Skeletal muscle tissue (tissue), 4 donors: ENCODE measurements around the gene ZNF546. TPM values are rescaled to one million over a fixed set of nuclear protein-coding genes. Genes with fewer than 3 reads are reported as not detected.
"Not testable (repeated sequence)": the region's sequence is repeated elsewhere in the genome, so short reads cannot be mapped to it uniquely, and the experiment has no call there.

ENCODE experiments used
- H3K27ac ChIP-seq: one replicate; pipeline ENCODE4 v1.7.0; 2013; ENCODE audit warnings: mild to moderate bottlenecking, low read depth, low read length, inconsistent platforms
- H3K27me3 ChIP-seq, 3 donors: one replicate each; pipeline ENCODE4 v1.7.0; 2013; ENCODE audit warnings: low read length in 3 of 3; ENCODE audit not compliant: control insufficient read depth in 3 of 3, insufficient read depth in 3 of 3
- H3K36me3 ChIP-seq, 3 donors: one replicate each; pipeline ENCODE4 v1.7.0; 2013; ENCODE audit warnings: low read length in 3 of 3; ENCODE audit not compliant: control insufficient read depth in 3 of 3, insufficient read depth in 3 of 3
- H3K4me1 ChIP-seq, 3 donors: one replicate each; pipeline ENCODE4 v1.7.0; 2013; ENCODE audit warnings: low read length in 3 of 3, mild to moderate bottlenecking in 3 of 3; ENCODE audit not compliant: control insufficient read depth in 3 of 3, insufficient read depth in 3 of 3
- H3K4me3 ChIP-seq, 3 donors: one replicate each; pipeline ENCODE4 v1.7.0; 2013; ENCODE audit warnings: low read length in 3 of 3
- H3K9ac ChIP-seq, 3 donors: one replicate each; pipeline ENCODE4 v1.7.0; 2013; ENCODE audit warnings: low read length in 3 of 3, mild to moderate bottlenecking in 3 of 3, moderate library complexity in 2 of 3, low read depth in 1 of 3
- H3K9me3 ChIP-seq, 3 donors: one replicate each; pipeline ENCODE4 v1.7.0; 2013; ENCODE audit warnings: low read length in 3 of 3; ENCODE audit not compliant: control insufficient read depth in 3 of 3
- total RNA-seq: library from RNA; depleted of rRNA; stranded (reverse); fragments of >200 nt; gene quantifications from one replicate; pipeline ENCODE4 v1.2.3, GENCODE V29; 2014
- donor health status: Osteomylitis.

The ZNF546 gene
- total RNA-seq, 1 donor from 2014 or later, result 7.3 TPM

DNA sequence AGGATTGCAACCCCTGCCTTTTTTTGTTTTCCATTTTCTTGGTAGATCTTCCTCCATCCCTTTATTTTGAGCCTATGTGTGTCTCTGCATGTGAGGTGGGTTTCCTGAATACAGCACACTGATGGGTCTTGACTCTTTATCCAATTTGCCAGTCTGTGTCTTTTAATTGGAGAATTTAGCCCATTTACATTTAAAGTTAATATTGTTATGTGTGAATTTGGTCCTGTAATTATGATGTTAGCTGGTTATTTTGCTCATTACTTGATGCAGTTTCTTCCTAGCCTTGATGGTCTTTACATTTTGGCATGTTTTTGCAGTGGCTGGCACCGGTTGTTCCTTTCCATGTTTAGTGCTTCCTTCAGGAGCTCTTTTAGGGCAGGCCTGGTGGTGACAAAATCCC lies 44.9 kb downstream of the ZNF546 start:
- peaks cover 2 to 19% (median 10%) of the 10 kb centered on the region in 3 donors for H3K9me3 ChIP-seq
- not testable (repeated sequence) for H3K4me3 ChIP-seq, H3K27ac ChIP-seq, H3K27me3 ChIP-seq, H3K9ac ChIP-seq, H3K4me1 ChIP-seq
- peaks cover 19 to 38% (median 35%) of the 10 kb centered on the region in 3 donors for H3K36me3 ChIP-seq

DNA sequence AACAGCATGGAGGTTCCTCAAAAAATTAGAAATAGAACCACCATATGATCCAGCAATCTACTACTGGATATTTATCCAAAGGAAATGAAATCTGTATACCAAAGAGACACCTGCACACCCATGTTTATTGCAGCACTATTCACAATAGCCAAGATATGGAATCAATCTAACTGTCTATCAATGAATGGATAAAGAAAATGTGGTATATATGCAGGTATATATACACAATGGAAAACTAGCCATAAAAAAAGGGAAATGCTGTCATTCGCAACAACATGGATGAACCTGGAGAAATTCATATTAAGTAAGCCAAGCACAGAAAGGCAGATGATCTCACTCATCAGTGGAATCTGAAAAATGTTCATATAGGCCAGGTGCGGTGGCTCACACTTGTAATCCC lies 56.6 kb downstream of the ZNF546 start:
- peaks cover 10 to 18% (median 14%) of the 10 kb centered on the region in 3 donors for H3K36me3 ChIP-seq
- H3K27me3 ChIP-seq, result no peaks in the 10 kb centered on the region
- no peak overlapping the region for H3K27ac ChIP-seq
- no peak overlapping the region for H3K9ac ChIP-seq
- H3K4me1 ChIP-seq, result peaks cover 8 to 14% (median 8%) of the 10 kb centered on the region in 3 donors
- no peak overlapping the region for H3K4me3 ChIP-seq
- H3K9me3 ChIP-seq, result peaks cover 0 to 8% (median 0%) of the 10 kb centered on the region in 3 donors

GRCh38 chr19:40054632-40055031 lies 57.8 kb downstream of the ZNF546 start:
- H3K27me3 ChIP-seq, result no peaks in the 10 kb centered on the region
- peaks cover 4 to 9% (median 7%) of the 10 kb centered on the region in 3 donors for H3K36me3 ChIP-seq
- no peak overlapping the region for H3K9ac ChIP-seq
- H3K9me3 ChIP-seq, result peaks cover 0 to 11% (median 0%) of the 10 kb centered on the region in 3 donors
- peaks cover 8 to 14% (median 8%) of the 10 kb centered on the region in 3 donors for H3K4me1 ChIP-seq
- H3K4me3 ChIP-seq, result peak overlapping the region; percentile 25 to 99 (median 91)
- no peak overlapping the region for H3K27ac ChIP-seq

DNA sequence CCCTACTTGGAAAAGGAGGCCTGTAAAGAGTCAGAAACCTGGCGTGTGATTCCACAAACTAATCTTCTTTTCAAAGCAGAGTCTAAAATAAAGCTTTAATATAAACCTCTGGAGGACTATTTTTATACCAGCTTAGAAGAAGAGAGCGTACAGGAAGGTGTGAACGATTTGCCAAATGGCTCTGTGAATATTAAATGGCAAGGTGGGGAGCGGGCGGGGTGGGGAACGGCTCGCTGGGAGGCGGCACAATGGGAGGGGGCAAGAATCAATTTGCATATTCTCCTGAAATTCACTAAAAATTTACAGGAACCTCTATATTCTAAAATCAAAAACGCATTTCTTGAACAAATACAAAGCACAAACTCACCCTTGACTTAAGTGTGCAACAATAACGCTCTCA lies 58.2 kb downstream of the ZNF546 start:
- Histone ChIP-seq H3K27ac (peak overlapping the region; percentile 31), H3K9ac (peak overlapping the region; percentile 81 to 91 (median 82)), H3K4me1 (peaks cover 8 to 14% (median 8%) of the 10 kb centered on the region in 3 donors), H3K4me3 (peak overlapping the region; percentile 91 to 99 (median 98)), H3K27me3 (no peaks in the 10 kb centered on the region), H3K36me3 (peaks cover 4 to 6% (median 6%) of the 10 kb centered on the region in 3 donors), H3K9me3 (peaks cover 0 to 14% (median 0%) of the 10 kb centered on the region in 3 donors)

DNA sequence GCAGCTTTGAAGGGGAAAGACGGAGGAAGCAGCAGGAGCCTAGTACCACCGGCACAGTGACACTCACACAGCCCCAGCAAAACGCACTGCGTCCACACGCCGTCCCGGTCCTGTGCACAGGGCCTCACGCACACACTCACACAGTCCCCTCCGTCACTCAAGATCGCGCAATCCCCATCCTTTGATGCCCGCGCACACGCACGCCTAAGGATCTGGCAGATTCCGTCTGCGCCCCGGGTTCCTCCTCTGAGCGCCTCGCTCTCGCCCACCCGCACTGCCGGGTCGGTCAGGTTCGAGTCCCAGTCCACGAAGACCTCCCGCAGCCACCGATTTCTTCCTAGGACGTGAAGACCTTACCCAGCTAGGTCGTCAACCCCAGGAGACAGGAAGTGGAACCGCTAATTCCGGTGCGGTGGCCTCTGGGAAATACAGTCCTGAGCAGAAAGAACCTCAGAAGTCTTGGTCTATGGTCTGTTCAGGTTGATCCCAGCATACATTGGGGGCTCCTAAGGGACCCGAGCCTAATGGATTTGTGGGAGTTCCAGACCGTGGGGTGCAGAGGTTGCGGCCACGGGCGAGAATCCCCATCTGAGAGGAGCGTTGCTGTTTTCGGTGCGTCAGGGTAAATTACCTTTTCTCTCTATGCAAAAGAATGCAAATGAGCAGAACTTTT lies 59.1 kb downstream of the ZNF546 start, which contains the start of gene ZNF780B:
TSS of gene ZNF780B (minus strand) at position 400 of the 673 bp plus-strand sequence. CDS start 5,899 bp downstream, outside the sequence.
- H3K27me3 ChIP-seq, result no peaks in the 10 kb centered on the region
- H3K9ac ChIP-seq, result peak within 1 kb of the TSS; percentile 81 to 91 (median 82)
- peaks cover 0 to 11% (median 1%) of the 10 kb centered on the region in 3 donors for H3K9me3 ChIP-seq
- no peaks in the 10 kb centered on the region for H3K36me3 ChIP-seq
- H3K27ac ChIP-seq, result peak within 1 kb of the TSS; percentile 31
- peak within 1 kb of the TSS; percentile 91 to 99 (median 98) for H3K4me3 ChIP-seq
- H3K4me1 ChIP-seq, result peaks cover 8 to 14% (median 8%) of the 10 kb centered on the region in 3 donors

DNA sequence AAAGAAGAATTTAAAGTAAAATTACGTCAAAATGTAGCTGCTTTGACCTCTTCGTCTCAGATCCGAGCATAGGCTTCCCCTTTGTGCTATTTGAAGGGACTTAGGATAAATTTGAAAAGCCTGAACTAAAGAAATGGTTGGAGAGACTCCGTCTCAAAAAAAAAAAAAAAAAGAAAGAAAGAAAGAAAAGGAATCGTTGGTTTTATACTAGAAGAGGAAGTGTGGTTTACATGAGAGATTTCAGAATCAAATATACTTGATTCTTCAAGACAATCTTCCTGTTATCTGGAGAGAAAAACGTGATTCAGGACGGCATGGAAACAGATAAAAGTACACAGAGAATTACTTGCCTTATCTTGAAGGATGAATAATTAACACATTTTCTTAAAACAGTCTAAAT lies 59.6 kb downstream of the ZNF546 start:
- Histone ChIP-seq H3K36me3 (no peaks in the 10 kb centered on the region), H3K9ac (peak overlapping the region; percentile 81 to 91 (median 82)), H3K27me3 (no peaks in the 10 kb centered on the region), H3K9me3 (peaks cover 0 to 11% (median 2%) of the 10 kb centered on the region in 3 donors), H3K4me1 (peaks cover 8 to 14% (median 8%) of the 10 kb centered on the region in 3 donors), H3K27ac (peak overlapping the region; percentile 31), H3K4me3 (peak overlapping the region; percentile 91 to 99 (median 98))

- no peaks in the 10 kb centered on the region for H3K27me3 ChIP-seq
- H3K4me1 ChIP-seq, result peaks cover 8 to 14% (median 8%) of the 10 kb centered on the region in 3 donors
- H3K27ac ChIP-seq, result no peak overlapping the region
- H3K9me3 ChIP-seq, result peaks cover 0 to 9% (median 2%) of the 10 kb centered on the region in 3 donors
- H3K4me3 ChIP-seq, result no peak overlapping the region
- no peak overlapping the region for H3K9ac ChIP-seq
- H3K36me3 ChIP-seq, result no peaks in the 10 kb centered on the region
Measured at GRCh38 chr19:40057166-40057565, 60.3 kb downstream of the ZNF546 start.

- no peaks in the 10 kb centered on the region for H3K36me3 ChIP-seq
- H3K27ac ChIP-seq, result no peak overlapping the region
- peaks cover 0 to 9% (median 2%) of the 10 kb centered on the region in 3 donors for H3K9me3 ChIP-seq
Measured at GRCh38 chr19:40059624-40060023, 62.8 kb downstream of the ZNF546 start.

GRCh38 chr19:40070058-40070457 lies 73.2 kb downstream of the ZNF546 start:
- H3K4me3 ChIP-seq, result no peak overlapping the region
- H3K36me3 ChIP-seq, result peaks cover 14 to 18% (median 15%) of the 10 kb centered on the region in 3 donors
- no peak overlapping the region for H3K27ac ChIP-seq
- peaks cover 0 to 13% (median 3%) of the 10 kb centered on the region in 3 donors for H3K9me3 ChIP-seq
- H3K9ac ChIP-seq, result no peak overlapping the region
- no peaks in the 10 kb centered on the region for H3K4me1 ChIP-seq
- H3K27me3 ChIP-seq, result no peaks in the 10 kb centered on the region

More at GRCh38 chr19:40059624-40060023, 62.8 kb downstream of the ZNF546 start:
- Histone ChIP-seq H3K27me3 (no peaks in the 10 kb centered on the region), H3K4me1 (peaks cover 4 to 11% (median 8%) of the 10 kb centered on the region in 3 donors), H3K4me3 (peak overlapping the region in 1 of 3 donors; percentile 2), H3K9ac (no peak overlapping the region)
